ENCODE results near the gene TRIM29. TPM values are rescaled to one million over a fixed set of nuclear protein-coding genes. Genes with fewer than 3 reads are reported as not detected.

Gene TRIM29
- total RNA-seq, 1 experiment from 2014 or later: 4.3 TPM

DNA sequence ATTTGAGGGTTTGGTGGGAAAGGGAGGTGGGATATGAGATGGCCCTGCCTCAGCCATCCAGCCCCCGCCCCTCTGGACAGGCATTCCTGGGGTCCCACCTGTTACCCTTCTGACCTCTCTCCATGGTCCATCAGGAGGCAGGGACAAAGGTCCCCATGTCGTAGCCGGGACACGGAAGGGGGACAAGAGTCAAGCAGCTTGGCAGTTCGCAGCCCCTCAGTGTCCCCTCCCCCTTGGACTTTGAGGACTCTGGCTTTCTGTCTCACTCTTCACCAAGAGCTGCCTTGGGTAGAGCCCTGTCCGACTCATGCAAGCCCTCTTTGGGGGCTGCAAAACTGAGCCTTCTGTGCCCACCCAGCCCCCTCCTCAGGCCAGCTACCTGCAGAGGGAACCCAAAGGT is 30.2 kb downstream of the TRIM29 start:
- Histone ChIP-seq H3K4me3 (ENCODE audit: low read depth, low read length) (no peak overlapping the region), H3K9me3 (no peaks in the 10 kb centered on the region), H3K4me1 (peaks cover 4% of the 10 kb centered on the region; the same call in 1 of the 2 replicates), H3K36me3 (ENCODE audit: control insufficient read depth, insufficient read depth, low read length) (no peaks in the 10 kb centered on the region), H3K27me3 (replicated peaks; ENCODE audit: control insufficient read depth, insufficient read depth, low read length) (no peaks in the 10 kb centered on the region)
- no peak for DNase-seq
- ChIA-PET CTCF (interaction anchor here (0.6 to 2.5 kb wide), 14 partner anchors 9 to 616 kb away, joined by 3 to 25 read pairs (median 4); partner anchors contain the start of gene NECTIN1), POLR2A (no interaction called here)
- no peak overlapping the region for H3K4me3 Mint-ChIP-seq (ENCODE audit: unreplicated experiment)
- peaks cover 18% of the 10 kb centered on the region for H3K27me3 Mint-ChIP-seq (ENCODE audit: insufficient read depth, unreplicated experiment)
- no peak for TF ChIP-seq CTCF (IDR thresholded peaks at IDR 0.05; ENCODE audit: insufficient read depth in 1 of 2, low read depth in 1 of 2, low read length in 1 of 2, severe bottlenecking in 1 of 2, unreplicated experiment in 1 of 2)
- H3K36me3 Mint-ChIP-seq (ENCODE audit: insufficient read depth, unreplicated experiment): no peaks in the 10 kb centered on the region
- no TSS peak for BruUV-seq (replicated peaks)
- no peak overlapping the region for H3K27ac Mint-ChIP-seq (ENCODE audit: unreplicated experiment)
- intact Hi-C loops (cut with micrococcal nuclease; ENCODE audit: unreplicated experiment): loop anchor here (1.0 to 5.0 kb wide), 8 partner anchors 94 to 626 kb away; partner anchors contain the start of gene NECTIN1
- no peaks in the 10 kb centered on the region for H3K4me1 Mint-ChIP-seq (ENCODE audit: low read depth, unreplicated experiment)
- H3K9me3 Mint-ChIP-seq (ENCODE audit: unreplicated experiment): no peaks in the 10 kb centered on the region

DNA sequence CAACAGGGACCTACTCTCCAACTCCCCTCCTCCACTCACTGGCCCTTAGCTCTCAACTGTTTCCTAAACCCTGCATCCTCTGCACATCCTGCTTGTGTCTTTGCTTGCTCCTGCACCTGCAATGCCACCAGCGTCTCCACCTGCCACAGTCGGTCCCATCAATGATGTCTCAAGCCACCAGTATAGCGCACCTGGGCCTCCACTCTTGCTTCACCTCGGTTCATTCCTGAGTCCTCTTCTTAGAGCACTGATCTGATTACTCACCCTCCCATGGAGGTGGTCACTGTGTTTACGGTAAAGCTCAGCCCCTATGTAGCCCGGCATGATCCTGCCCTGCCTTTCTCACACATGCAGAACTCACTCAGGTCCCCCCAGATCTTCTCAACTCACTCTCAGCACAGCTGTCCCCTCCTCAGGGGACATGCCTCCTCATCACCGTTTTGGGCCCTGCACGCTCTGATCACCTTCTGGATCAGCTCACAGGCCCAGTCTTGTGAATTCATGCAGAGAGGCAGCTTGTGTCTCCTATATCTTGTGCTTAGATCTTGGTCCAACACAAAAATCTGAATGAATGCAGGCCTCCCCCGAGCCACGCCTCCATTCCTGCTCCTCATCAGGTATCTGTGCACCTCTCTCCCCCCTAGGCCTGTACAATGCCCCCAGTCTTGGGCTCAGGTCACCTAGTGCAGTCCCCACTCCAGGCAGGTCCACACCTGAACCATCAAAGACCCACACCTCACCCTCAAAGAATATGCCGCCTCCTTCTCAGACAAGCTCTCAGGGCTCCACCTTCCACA is 31.4 kb downstream of the TRIM29 start:
- Histone ChIP-seq H3K4me3 (ENCODE audit: low read depth, low read length) (no peak overlapping the region), H3K9me3 (no peaks in the 10 kb centered on the region), H3K27me3 (replicated peaks; ENCODE audit: control insufficient read depth, insufficient read depth, low read length) (no peaks in the 10 kb centered on the region), H3K36me3 (ENCODE audit: control insufficient read depth, insufficient read depth, low read length) (no peaks in the 10 kb centered on the region), H3K4me1 (peaks cover 4% of the 10 kb centered on the region; the same call in 1 of the 2 replicates)
- Mint-ChIP-seq H3K27ac (ENCODE audit: unreplicated experiment) (no peak overlapping the region), H3K4me1 (ENCODE audit: low read depth, unreplicated experiment) (no peaks in the 10 kb centered on the region), H3K9me3 (ENCODE audit: unreplicated experiment) (no peaks in the 10 kb centered on the region), H3K27me3 (ENCODE audit: insufficient read depth, unreplicated experiment) (peaks cover 13% of the 10 kb centered on the region), H3K36me3 (ENCODE audit: insufficient read depth, unreplicated experiment) (no peaks in the 10 kb centered on the region), H3K4me3 (ENCODE audit: unreplicated experiment) (no peak overlapping the region)
- no peak for DNase-seq
- POLR2A ChIA-PET: no interaction called here
- intact Hi-C loops (cut with micrococcal nuclease; ENCODE audit: unreplicated experiment): loop anchor here (5.0 kb wide), 1 partner anchor 324 kb away; no protein-coding TSS in a partner anchor
- no TSS peak for BruUV-seq (replicated peaks)
- CTCF ChIA-PET: interaction anchor here (0.5 kb wide), 1 partner anchor 243 kb away, joined by 4 read pairs; no protein-coding TSS in a partner anchor
- TF ChIP-seq CTCF (IDR thresholded peaks at IDR 0.05; ENCODE audit: insufficient read depth in 1 of 2, low read depth in 1 of 2, low read length in 1 of 2, severe bottlenecking in 1 of 2, unreplicated experiment in 1 of 2): no peak

- CTCF ChIA-PET: no interaction called here
- H3K4me3 ChIP-seq (ENCODE audit: low read depth, low read length): no peak overlapping the region
- H3K9me3 ChIP-seq: no peaks in the 10 kb centered on the region
- H3K27me3 ChIP-seq (replicated peaks; ENCODE audit: control insufficient read depth, insufficient read depth, low read length): no peaks in the 10 kb centered on the region
- H3K36me3 ChIP-seq (ENCODE audit: control insufficient read depth, insufficient read depth, low read length): no peaks in the 10 kb centered on the region
- Mint-ChIP-seq H3K9me3 (ENCODE audit: unreplicated experiment) (no peaks in the 10 kb centered on the region), H3K4me1 (ENCODE audit: low read depth, unreplicated experiment) (no peaks in the 10 kb centered on the region), H3K36me3 (ENCODE audit: insufficient read depth, unreplicated experiment) (no peaks in the 10 kb centered on the region), H3K27ac (ENCODE audit: unreplicated experiment) (no peak overlapping the region), H3K4me3 (ENCODE audit: unreplicated experiment) (no peak overlapping the region), H3K27me3 (ENCODE audit: insufficient read depth, unreplicated experiment) (peaks cover 15% of the 10 kb centered on the region)
- DNase-seq: no peak
- TF ChIP-seq CTCF (IDR thresholded peaks at IDR 0.05; ENCODE audit: insufficient read depth in 1 of 2, low read depth in 1 of 2, low read length in 1 of 2, severe bottlenecking in 1 of 2, unreplicated experiment in 1 of 2): no peak
- BruUV-seq (replicated peaks): no TSS peak
- POLR2A ChIA-PET: no interaction called here
- H3K4me1 ChIP-seq: peaks cover 4% of the 10 kb centered on the region; the same call in 1 of the 2 replicates
- intact Hi-C loops (cut with micrococcal nuclease; ENCODE audit: unreplicated experiment): loop anchor here (5.0 kb wide), 1 partner anchor 323 kb away; no protein-coding TSS in a partner anchor
Observed at GRCh38 chr11:120105576-120105975, 32.3 kb downstream of the TRIM29 start.

Data from Caco-2 (cell line).